Measurements from ENCODE around the gene TIMP4. TPM values are rescaled to one million over a fixed set of nuclear protein-coding genes. Genes with fewer than 3 reads are reported as not detected.

Gene TIMP4
- total RNA-seq, 1 experiment from 2014 or later = 8.4 TPM

GRCh38 chr3:12170207-12170606 lies 11.5 kb upstream of the TIMP4 start:
- H3T11ph ChIP-seq (ENCODE audit: low read length) = no peak overlapping the region
- no CpG with 5 or more reads among the region's 2 CpGs for WGBS (ENCODE audit: extremely low coverage, insufficient read length, low lambda C conversion rate)
- H3K27me3 ChIP-seq (ENCODE audit: insufficient read depth, low read length) = no peaks in the 10 kb centered on the region
- H3K18ac ChIP-seq (ENCODE audit: insufficient read length, low read depth, low read length) = no peak overlapping the region
- no peak overlapping the region for H2BK5ac ChIP-seq (ENCODE audit: insufficient read length, low read length)
- H3K79me1 ChIP-seq (ENCODE audit: insufficient read depth, low read depth, low read length, poor library complexity, severe bottlenecking) = no peaks in the 10 kb centered on the region
- no peak overlapping the region for H2BK120ac ChIP-seq (ENCODE audit: low read depth, low read length, poor library complexity, severe bottlenecking)
- Mint-ChIP-seq H3K27me3 (ENCODE audit: low read depth) (no peaks in the 10 kb centered on the region), H3K4me3 (no peak overlapping the region), H3K9me3 (peaks cover 13 to 32% of the 10 kb centered on the region in 2 experiments), H3K4me1 (no peaks in the 10 kb centered on the region), H3K27ac (peak overlapping the region in 1 of 3 experiments; percentile 9; a peak in 1 of 7 replicates), H3K36me3 (ENCODE audit: insufficient read depth in 1 of 3, low read depth in 3 of 3) (peaks cover 44 to 66% (median 63%) of the 10 kb centered on the region in 3 experiments)
- no peak overlapping the region for H3K14ac ChIP-seq (ENCODE audit: insufficient read depth, low read length)
- no peak overlapping the region for H3K23ac ChIP-seq (ENCODE audit: insufficient read length, low read depth, low read length)
- no peak overlapping the region for H2BK20ac ChIP-seq (ENCODE audit: low read depth, low read length, poor library complexity, severe bottlenecking)
- no peak overlapping the region for H3K9ac ChIP-seq (ENCODE audit: extremely low read depth, insufficient read length, low read length)
- no peak overlapping the region for H2AFZ ChIP-seq (ENCODE audit: low read length)
- H4K91ac ChIP-seq (ENCODE audit: insufficient read length, low read depth, low read length) = no peak overlapping the region
- no peak overlapping the region for H4K8ac ChIP-seq (replicated peaks; ENCODE audit: insufficient read length, low read depth, low read length)
- H2AK5ac ChIP-seq (ENCODE audit: insufficient read length, low read length) = no peak overlapping the region
- H4K5ac ChIP-seq (ENCODE audit: insufficient read length, low read depth, low read length) = no peak overlapping the region
- H4K20me1 ChIP-seq (ENCODE audit: control insufficient read depth, insufficient read depth, insufficient read length) = no peaks in the 10 kb centered on the region
- H2BK12ac ChIP-seq (ENCODE audit: insufficient read length, low read depth, low read length) = no peak overlapping the region
- no peak overlapping the region for H2BK15ac ChIP-seq (ENCODE audit: low read depth, low read length)
- TF ChIP-seq CTCF (conservative IDR thresholded peaks at IDR 0.05) = no peak
- no peak overlapping the region for H3K27ac ChIP-seq (ENCODE audit: insufficient read length, low read depth, low read length)
- no peaks in the 10 kb centered on the region for H3K4me1 ChIP-seq (ENCODE audit: insufficient read depth, low read length)
- no peaks in the 10 kb centered on the region for H3K79me2 ChIP-seq (ENCODE audit: insufficient read depth, low read length)
- no peak overlapping the region for H3K56ac ChIP-seq (ENCODE audit: insufficient read length, low read depth, low read length)
- H3K9me3 ChIP-seq (ENCODE audit: control insufficient read depth, low read depth, low read length) = peaks cover 21% of the 10 kb centered on the region
- no peak overlapping the region for H3K4ac ChIP-seq (ENCODE audit: low read depth, low read length)
- H3K23me2 ChIP-seq (ENCODE audit: insufficient read length, low read depth, low read length, poor library complexity, severe bottlenecking) = no peaks in the 10 kb centered on the region
- H3K4me2 ChIP-seq (ENCODE audit: insufficient read depth, insufficient read length, low read length) = no peak overlapping the region
- no peak for DNase-seq
